Measurements from ENCODE around the gene IQSEC1.

DNA sequence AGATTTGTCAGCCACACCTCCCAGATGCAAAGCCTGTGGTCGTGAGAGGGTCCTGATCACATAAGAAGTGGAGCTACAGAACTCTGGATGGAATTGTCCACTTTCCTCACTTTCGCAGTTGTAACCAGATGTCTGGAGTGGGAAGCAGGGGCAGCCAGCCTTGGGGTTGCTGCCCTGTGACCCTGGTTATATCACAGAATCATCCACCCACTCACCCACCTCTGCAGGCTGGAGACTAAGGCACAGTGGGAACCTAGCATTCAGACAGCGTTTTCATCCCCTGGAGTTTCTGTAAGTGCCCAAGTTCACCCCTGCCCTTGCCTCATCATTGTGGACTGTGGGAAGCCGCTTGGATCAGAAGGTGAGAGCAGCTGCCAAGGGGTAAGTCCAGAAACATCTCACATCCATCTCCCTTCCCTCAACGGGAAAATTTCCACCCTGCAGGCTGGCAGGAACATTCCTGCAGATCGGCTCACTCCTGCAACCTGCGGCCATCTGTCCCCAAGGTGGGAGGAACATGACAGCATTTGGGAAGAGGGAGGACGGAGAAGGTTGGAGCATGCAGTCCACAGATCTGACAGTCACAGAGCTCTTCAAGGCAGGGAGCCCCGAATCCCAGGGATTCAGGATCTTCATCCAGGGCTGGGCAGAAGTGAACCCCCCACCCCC, 2.9 kb upstream of the IQSEC1 start:
- TF ChIP-seq, protein P1, sequence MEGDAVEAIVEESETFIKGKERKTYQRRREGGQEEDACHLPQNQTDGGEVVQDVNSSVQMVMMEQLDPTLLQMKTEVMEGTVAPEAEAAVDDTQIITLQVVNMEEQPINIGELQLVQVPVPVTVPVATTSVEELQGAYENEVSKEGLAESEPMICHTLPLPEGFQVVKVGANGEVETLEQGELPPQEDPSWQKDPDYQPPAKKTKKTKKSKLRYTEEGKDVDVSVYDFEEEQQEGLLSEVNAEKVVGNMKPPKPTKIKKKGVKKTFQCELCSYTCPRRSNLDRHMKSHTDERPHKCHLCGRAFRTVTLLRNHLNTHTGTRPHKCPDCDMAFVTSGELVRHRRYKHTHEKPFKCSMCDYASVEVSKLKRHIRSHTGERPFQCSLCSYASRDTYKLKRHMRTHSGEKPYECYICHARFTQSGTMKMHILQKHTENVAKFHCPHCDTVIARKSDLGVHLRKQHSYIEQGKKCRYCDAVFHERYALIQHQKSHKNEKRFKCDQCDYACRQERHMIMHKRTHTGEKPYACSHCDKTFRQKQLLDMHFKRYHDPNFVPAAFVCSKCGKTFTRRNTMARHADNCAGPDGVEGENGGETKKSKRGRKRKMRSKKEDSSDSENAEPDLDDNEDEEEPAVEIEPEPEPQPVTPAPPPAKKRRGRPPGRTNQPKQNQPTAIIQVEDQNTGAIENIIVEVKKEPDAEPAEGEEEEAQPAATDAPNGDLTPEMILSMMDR (IDR thresholded peaks at IDR 0.05), result no peak
- TF ChIP-seq POLR2A (IDR thresholded peaks at IDR 0.05), result no peak

Measured in lower leg skin (tissue), 3 donors.